ENCODE results near the gene CFAP57. TPM values are rescaled to one million over a fixed set of nuclear protein-coding genes. Genes with fewer than 3 reads are reported as not detected.

Gene CFAP57
- total RNA-seq (0.42 TPM), polyA plus RNA-seq (0.16 TPM)
- long read RNA-seq, donor 1: 0 reads
- long read RNA-seq, donor 2: 0 reads
- long read RNA-seq, donor 3: 0 reads
- long read RNA-seq, donor 4: 0 reads
- long read RNA-seq, donor 5: 0 reads
- long read RNA-seq, donor 6: 0 reads
- long read RNA-seq, donor 7: 0 reads
- long read RNA-seq, donor 8: 0 reads
- long read RNA-seq, donor 9: 0 reads
- long read RNA-seq, donor 10: 0 reads

DNA sequence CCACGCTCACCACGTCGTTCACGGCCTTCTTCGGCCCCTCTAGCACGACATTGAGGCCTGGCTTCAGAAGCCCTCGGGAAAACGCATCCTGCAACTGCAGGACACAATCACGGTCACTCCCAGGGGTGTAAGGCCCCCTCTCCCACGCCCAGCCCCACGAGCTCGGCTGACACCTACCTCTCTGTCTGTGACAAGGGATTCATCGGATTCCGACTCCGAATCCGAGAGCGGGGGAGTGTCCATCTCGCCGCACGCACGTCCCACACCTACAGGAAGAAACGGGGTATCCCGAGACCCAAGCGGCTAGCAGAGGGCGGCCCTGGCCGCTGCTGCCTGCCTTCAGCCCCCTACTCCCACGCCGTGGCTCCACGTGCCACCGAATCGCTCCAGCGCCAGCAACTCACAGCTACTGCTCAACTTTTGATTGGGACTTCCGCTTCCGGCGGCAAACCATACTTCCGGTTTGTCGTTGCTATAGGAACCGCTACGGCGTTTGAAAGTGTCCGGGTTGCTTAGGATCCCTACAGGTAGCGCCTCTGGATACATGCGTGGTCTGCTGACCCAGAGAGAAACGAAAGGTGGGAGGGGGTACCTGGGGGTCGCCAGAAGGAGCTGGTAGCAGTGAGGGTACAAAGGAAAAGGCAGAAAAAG is at the start of gene CFAP57, which contains the start of gene EBNA1BP2:
Gene CFAP57, plus strand, starts transcription at position 455 of the 651 bp plus-strand sequence. CDS start 424 bp downstream, outside the sequence.
Gene EBNA1BP2, minus strand, starts transcription at position 415 of the 651 bp plus-strand sequence. Its CDS starts 172 bp downstream, at position 243.
- Histone ChIP-seq H3K9me3 (ENCODE audit: control insufficient read depth in 2 of 2, insufficient read depth in 1 of 2, low read length in 1 of 2) (no peaks in the 10 kb centered on the region), H3K4me3 (ENCODE audit: low read length in 2 of 2) (peak within 1 kb of the TSS; percentile 76 to 81), H3K4me1 (ENCODE audit: control insufficient read depth in 2 of 2, insufficient read depth in 2 of 2, low read length in 2 of 2) (peaks cover 6 to 8% of the 10 kb centered on the region in 2 donors), H3K27me3 (ENCODE audit: control insufficient read depth in 2 of 2, insufficient read depth in 1 of 2, low read length in 1 of 2) (peaks cover 0 to 9% of the 10 kb centered on the region in 2 donors), H3K27ac (ENCODE audit: low read depth in 1 of 2, low read length in 1 of 2) (peak within 1 kb of the TSS in 1 of 2 donors; percentile 34), H3K36me3 (ENCODE audit: control insufficient read depth in 2 of 2, insufficient read depth in 2 of 2, low read length in 1 of 2) (peaks cover 9 to 24% of the 10 kb centered on the region in 2 donors)
- under 1% methylated on average over 45 of the region's 45 CpGs for WGBS
- DNase-seq (ENCODE audit: low read depth in 6 of 9, low spot score in 9 of 9): peak; percentile 89 to 98 (median 96)

DNA sequence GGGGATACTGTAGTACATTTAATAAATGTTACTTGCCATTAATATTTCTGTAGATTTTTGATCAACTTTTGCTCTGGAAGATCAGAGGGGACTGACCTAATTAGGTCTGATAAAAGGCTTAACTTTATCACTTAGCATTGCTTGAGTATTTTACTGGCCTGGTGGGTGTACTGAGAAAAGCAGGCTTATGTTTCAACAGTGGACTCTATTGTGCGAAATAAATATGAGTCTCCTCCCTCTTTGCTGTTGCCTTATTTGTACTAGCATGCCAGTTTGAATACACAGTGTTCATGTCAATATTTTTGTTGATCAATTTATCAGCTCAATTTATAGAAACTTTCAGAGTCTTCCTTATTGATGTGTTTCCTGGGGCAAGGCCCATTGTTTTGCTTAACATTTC is 49.1 kb upstream of the CFAP57 start:
- Histone ChIP-seq H3K36me3 (ENCODE audit: control insufficient read depth in 2 of 2, insufficient read depth in 2 of 2, low read length in 1 of 2) (no peaks in the 10 kb centered on the region), H3K9me3 (ENCODE audit: control insufficient read depth in 2 of 2, insufficient read depth in 1 of 2, low read length in 1 of 2) (no peaks in the 10 kb centered on the region)
- WGBS: 98% methylated on average over 1 of the region's 1 CpG

DNA sequence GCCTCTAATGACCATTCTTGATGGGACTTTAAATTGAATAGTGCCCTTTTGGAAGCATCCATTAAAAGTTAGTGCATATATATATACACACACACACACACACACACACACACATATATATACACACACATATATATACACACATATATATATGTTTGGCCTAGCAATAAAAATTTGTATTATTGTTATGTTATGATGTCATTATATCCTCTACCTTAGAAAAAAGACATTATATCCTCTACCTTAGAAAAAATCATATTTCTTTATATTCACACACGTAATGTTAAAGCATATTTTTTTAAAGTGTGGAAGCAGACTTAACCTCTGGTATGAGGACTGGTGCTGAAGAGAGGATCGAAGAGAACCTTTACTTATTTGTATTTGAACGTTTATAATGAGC is 43.3 kb upstream of the CFAP57 start:
- no peaks in the 10 kb centered on the region for H3K9me3 ChIP-seq (ENCODE audit: control insufficient read depth in 2 of 2, insufficient read depth in 1 of 2, low read length in 1 of 2)
- no peak overlapping the region for H3K27ac ChIP-seq (ENCODE audit: low read depth in 1 of 2, low read length in 1 of 2)
- no peaks in the 10 kb centered on the region for H3K27me3 ChIP-seq (ENCODE audit: control insufficient read depth in 2 of 2, insufficient read depth in 1 of 2, low read length in 1 of 2)
- H3K4me3 ChIP-seq (ENCODE audit: low read length in 2 of 2): no peak overlapping the region
- no peak for DNase-seq (ENCODE audit: low read depth in 6 of 9, low spot score in 9 of 9)
- no peaks in the 10 kb centered on the region for H3K4me1 ChIP-seq (ENCODE audit: control insufficient read depth in 2 of 2, insufficient read depth in 2 of 2, low read length in 2 of 2)
- WGBS: 96% methylated on average over 3 of the region's 3 CpGs
- no peaks in the 10 kb centered on the region for H3K36me3 ChIP-seq (ENCODE audit: control insufficient read depth in 2 of 2, insufficient read depth in 2 of 2, low read length in 1 of 2)

More for the DNA sequence above, 49.1 kb upstream of the CFAP57 start:
- Histone ChIP-seq H3K27ac (ENCODE audit: low read depth in 1 of 2, low read length in 1 of 2) (no peak overlapping the region), H3K4me3 (ENCODE audit: low read length in 2 of 2) (no peak overlapping the region), H3K27me3 (ENCODE audit: control insufficient read depth in 2 of 2, insufficient read depth in 1 of 2, low read length in 1 of 2) (no peaks in the 10 kb centered on the region), H3K4me1 (ENCODE audit: control insufficient read depth in 2 of 2, insufficient read depth in 2 of 2, low read length in 2 of 2) (no peaks in the 10 kb centered on the region)
- DNase-seq (ENCODE audit: low read depth in 6 of 9, low spot score in 9 of 9): no peak

DNA sequence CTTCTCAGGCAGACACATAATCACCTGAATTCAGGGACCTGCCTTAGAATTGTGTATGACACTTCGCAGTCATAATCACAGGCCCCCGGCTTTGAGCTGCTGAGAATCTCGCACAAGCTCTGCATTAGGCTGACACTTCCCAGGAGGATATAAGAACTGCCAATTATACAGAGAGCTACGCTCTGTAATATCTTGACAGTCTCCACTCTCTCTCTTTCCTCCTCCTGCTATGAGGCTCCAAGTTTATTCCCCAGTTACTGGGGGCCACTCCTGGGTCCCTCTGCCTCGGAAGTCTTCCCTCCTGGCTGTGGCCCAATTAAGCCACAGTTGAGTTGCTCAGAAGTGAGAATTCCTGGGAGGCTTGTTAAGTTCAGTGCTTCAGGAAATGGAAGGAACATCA is 42.7 kb upstream of the CFAP57 start:
- no peaks in the 10 kb centered on the region for H3K9me3 ChIP-seq (ENCODE audit: control insufficient read depth in 2 of 2, insufficient read depth in 1 of 2, low read length in 1 of 2)
- H3K27ac ChIP-seq (ENCODE audit: low read depth in 1 of 2, low read length in 1 of 2): no peak overlapping the region
- H3K36me3 ChIP-seq (ENCODE audit: control insufficient read depth in 2 of 2, insufficient read depth in 2 of 2, low read length in 1 of 2): no peaks in the 10 kb centered on the region
- no peaks in the 10 kb centered on the region for H3K4me1 ChIP-seq (ENCODE audit: control insufficient read depth in 2 of 2, insufficient read depth in 2 of 2, low read length in 2 of 2)
- no peak for DNase-seq (ENCODE audit: low read depth in 6 of 9, low spot score in 9 of 9)
- WGBS: 93% methylated on average over 5 of the region's 5 CpGs
- H3K27me3 ChIP-seq (ENCODE audit: control insufficient read depth in 2 of 2, insufficient read depth in 1 of 2, low read length in 1 of 2): no peaks in the 10 kb centered on the region
- no peak overlapping the region for H3K4me3 ChIP-seq (ENCODE audit: low read length in 2 of 2)

DNA sequence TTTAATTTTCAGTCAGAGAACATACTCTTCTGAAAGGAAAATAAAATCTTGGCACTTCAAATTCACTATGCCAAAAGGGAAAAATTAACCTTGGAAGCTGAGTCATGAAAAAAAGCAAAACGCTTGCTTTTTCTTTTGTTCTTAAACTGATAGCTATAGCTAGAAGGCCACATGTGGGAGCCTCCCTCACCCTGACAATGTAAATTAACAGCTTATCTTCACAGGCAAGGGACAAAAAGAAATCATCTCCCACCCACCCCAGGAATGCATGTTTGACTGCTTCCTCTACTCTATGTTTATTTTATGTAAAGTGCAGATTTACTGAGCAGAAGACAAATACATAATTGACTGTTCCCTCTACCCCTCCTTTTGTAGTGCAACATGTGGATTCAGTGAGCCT is 38.1 kb upstream of the CFAP57 start:
- WGBS: 85% methylated on average over 1 of the region's 1 CpG

DNA sequence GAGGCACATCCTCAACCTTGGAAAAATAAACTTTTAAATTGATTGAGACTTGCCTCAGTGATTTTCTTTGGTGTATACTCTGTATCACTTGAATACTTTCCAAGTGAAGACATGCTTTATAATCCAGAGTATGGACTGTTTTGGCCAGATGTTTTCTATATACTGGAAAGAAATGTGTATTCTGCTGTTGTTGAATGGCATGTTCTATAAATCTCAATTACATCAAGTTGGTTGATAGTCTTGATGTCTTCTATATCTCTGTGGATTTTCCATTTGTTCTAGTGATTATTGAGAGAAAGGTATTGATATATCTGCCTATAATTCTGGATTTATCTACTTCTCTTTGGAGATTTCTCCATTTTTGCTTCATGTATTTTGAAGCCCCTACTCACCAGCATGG is 37.5 kb upstream of the CFAP57 start:
- no peaks in the 10 kb centered on the region for H3K27me3 ChIP-seq (ENCODE audit: control insufficient read depth in 2 of 2, insufficient read depth in 1 of 2, low read length in 1 of 2)

More for the DNA sequence above, 38.1 kb upstream of the CFAP57 start:
- no peaks in the 10 kb centered on the region for H3K9me3 ChIP-seq (ENCODE audit: control insufficient read depth in 2 of 2, insufficient read depth in 1 of 2, low read length in 1 of 2)
- no peaks in the 10 kb centered on the region for H3K27me3 ChIP-seq (ENCODE audit: control insufficient read depth in 2 of 2, insufficient read depth in 1 of 2, low read length in 1 of 2)
- no peak for DNase-seq (ENCODE audit: low read depth in 6 of 9, low spot score in 9 of 9)
- no peak overlapping the region for H3K27ac ChIP-seq (ENCODE audit: low read depth in 1 of 2, low read length in 1 of 2)
- H3K36me3 ChIP-seq (ENCODE audit: control insufficient read depth in 2 of 2, insufficient read depth in 2 of 2, low read length in 1 of 2): no peaks in the 10 kb centered on the region
- H3K4me1 ChIP-seq (ENCODE audit: control insufficient read depth in 2 of 2, insufficient read depth in 2 of 2, low read length in 2 of 2): no peaks in the 10 kb centered on the region
- no peak overlapping the region for H3K4me3 ChIP-seq (ENCODE audit: low read length in 2 of 2)

DNA sequence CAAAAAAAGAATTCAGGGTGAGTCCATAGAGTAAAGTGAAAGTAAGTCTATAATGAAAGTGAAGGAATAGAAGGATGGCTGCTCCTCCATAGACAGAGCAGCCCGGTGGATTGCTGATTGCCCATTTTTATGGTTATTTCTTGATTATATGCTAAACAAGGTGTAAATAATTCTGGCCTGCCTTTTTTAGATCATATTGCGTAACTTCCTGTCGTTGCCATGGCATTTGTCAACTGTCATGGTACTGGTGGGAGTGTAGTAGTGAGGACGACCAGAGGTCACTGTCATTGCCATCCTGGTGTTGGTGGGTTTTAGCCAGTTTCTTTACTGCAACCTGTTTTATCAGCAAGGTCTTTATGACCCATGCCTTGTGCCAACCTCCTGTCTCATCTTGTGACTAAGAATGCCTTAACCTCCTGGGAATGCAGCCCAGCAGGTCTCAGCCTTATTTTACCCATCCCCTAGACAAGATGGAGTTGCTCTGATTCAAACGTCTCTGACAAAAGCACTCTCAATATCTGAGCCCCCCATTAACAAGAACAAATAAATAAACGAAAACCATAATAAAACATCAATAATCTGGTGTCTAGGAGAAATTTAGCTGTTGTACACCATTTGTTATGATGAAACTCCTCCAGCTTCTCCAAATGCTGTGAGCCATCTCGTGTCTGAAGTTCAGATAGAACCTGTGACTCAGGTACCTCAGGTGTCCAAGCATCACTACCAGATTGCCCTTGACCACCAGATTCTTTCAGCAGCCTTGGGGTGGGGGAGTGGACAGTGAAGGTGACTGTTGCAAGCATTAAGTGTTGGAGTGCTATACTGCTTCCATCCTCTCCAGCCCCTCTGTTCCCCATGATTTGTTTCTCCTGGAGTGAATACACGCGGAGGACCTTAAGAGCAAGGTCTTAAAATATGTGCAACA is 36.0 kb upstream of the CFAP57 start:
- 89% methylated on average over 9 of the region's 9 CpGs for WGBS
- Histone ChIP-seq H3K27me3 (ENCODE audit: control insufficient read depth in 2 of 2, insufficient read depth in 1 of 2, low read length in 1 of 2) (no peaks in the 10 kb centered on the region), H3K27ac (ENCODE audit: low read depth in 1 of 2, low read length in 1 of 2) (no peak overlapping the region), H3K4me1 (ENCODE audit: control insufficient read depth in 2 of 2, insufficient read depth in 2 of 2, low read length in 2 of 2) (no peaks in the 10 kb centered on the region), H3K36me3 (ENCODE audit: control insufficient read depth in 2 of 2, insufficient read depth in 2 of 2, low read length in 1 of 2) (no peaks in the 10 kb centered on the region), H3K9me3 (ENCODE audit: control insufficient read depth in 2 of 2, insufficient read depth in 1 of 2, low read length in 1 of 2) (no peaks in the 10 kb centered on the region), H3K4me3 (ENCODE audit: low read length in 2 of 2) (no peak overlapping the region)
- no peak for DNase-seq (ENCODE audit: low read depth in 6 of 9, low spot score in 9 of 9)

More for the DNA sequence above, 37.5 kb upstream of the CFAP57 start:
- no peaks in the 10 kb centered on the region for H3K9me3 ChIP-seq (ENCODE audit: control insufficient read depth in 2 of 2, insufficient read depth in 1 of 2, low read length in 1 of 2)
- H3K27ac ChIP-seq (ENCODE audit: low read depth in 1 of 2, low read length in 1 of 2): no peak overlapping the region
- DNase-seq (ENCODE audit: low read depth in 6 of 9, low spot score in 9 of 9): no peak
- no peaks in the 10 kb centered on the region for H3K36me3 ChIP-seq (ENCODE audit: control insufficient read depth in 2 of 2, insufficient read depth in 2 of 2, low read length in 1 of 2)
- no peak overlapping the region for H3K4me3 ChIP-seq (ENCODE audit: low read length in 2 of 2)
- no peaks in the 10 kb centered on the region for H3K4me1 ChIP-seq (ENCODE audit: control insufficient read depth in 2 of 2, insufficient read depth in 2 of 2, low read length in 2 of 2)

DNA sequence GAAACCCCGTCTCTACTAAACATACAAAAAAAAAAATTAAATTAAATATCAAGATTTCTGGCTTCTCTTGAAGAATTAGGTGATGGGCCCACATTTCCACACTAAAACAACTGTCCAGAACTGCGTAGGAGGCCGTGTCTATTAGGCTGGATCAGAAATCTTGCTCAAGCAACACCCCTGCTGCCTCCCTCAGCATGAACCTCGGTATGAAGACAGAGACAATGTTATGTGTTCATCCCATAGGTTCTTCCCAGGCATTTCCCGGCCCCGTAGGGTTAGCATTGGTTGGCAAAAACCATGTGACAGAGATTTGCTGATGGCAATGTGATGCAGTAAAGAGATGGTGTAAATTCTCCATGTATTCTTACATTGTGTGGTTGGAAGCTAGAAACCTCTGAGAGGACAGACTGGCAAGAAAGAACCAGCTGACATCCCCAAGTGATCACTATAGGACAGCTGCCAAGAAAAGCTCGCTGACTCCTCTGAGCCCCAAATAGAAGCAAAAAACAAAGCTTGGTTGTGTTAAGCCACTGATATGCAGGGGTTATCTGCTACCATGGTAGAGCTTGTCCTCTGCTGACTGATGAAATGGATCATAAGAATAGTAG is 34.6 kb upstream of the CFAP57 start:
- no peaks in the 10 kb centered on the region for H3K4me1 ChIP-seq (ENCODE audit: control insufficient read depth in 2 of 2, insufficient read depth in 2 of 2, low read length in 2 of 2)
- DNase-seq (ENCODE audit: low read depth in 6 of 9, low spot score in 9 of 9): no peak

More for the DNA sequence above, 34.6 kb upstream of the CFAP57 start:
- H3K9me3 ChIP-seq (ENCODE audit: control insufficient read depth in 2 of 2, insufficient read depth in 1 of 2, low read length in 1 of 2): no peaks in the 10 kb centered on the region
- no peak overlapping the region for H3K4me3 ChIP-seq (ENCODE audit: low read length in 2 of 2)
- 93% methylated on average over 7 of the region's 7 CpGs for WGBS
- H3K36me3 ChIP-seq (ENCODE audit: control insufficient read depth in 2 of 2, insufficient read depth in 2 of 2, low read length in 1 of 2): no peaks in the 10 kb centered on the region
- H3K27ac ChIP-seq (ENCODE audit: low read depth in 1 of 2, low read length in 1 of 2): no peak overlapping the region
- H3K27me3 ChIP-seq (ENCODE audit: control insufficient read depth in 2 of 2, insufficient read depth in 1 of 2, low read length in 1 of 2): no peaks in the 10 kb centered on the region
